AG08395 (cell line): ENCODE results near the gene XPNPEP3.
"Not testable (repeated sequence)": the region's sequence is repeated elsewhere in the genome, so short reads cannot be mapped to it uniquely, and the experiment has no call there.

Source experiments
- DNase-seq: peaks from one replicate; pipeline ENCODE4 v3.0.0; 2012; ENCODE audit warnings: mixed read lengths, low spot score

The XPNPEP3 gene

DNA sequence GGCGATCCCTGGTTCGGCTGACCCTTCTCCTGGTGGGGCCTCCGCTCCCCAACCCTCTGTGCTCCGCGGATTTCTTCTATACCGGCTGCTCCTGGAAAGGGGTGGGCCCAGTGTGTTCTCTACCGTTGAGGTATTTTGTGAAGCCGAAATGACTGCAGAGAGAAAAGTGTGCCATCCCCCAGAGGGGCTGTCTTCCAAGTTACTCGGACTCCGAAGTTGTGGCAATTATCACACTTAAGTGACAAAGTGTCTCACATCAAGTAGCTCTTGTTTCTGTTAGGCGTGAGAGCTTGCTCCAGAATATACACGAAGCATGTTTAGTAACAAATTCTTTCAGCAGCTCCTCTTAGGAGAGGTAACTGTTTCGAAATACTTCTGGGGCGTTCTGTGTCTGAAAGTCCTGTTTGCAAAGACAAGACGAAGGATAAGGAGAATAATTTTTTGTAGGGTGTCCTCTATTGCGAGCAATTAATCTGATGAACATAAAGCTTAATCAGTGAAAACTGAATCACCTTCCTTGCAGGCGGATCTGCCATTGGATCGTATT, 434 bp downstream of the XPNPEP3 start:
- DNase-seq: no peak

DNA sequence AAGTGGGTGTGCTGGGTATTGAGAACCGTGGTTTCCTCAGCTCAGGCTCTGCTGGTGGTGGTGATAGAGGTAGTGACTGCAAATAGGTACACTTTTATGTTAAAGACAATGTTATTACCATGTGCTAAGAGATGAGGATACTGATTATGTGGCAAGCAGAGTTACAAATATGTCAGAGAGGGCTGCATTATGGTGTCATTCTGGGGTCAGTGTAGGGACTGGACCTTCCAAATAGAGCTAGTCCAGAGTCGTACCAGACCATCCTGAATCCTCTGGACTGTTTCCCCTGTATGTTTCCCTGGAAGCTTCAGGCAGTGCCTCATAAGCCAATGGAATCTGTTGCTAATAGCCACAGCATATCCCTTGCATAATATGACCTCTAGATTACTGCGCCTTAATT, 5.1 kb downstream of the XPNPEP3 start, which contains the start of gene DNAJB7:
TSS of gene DNAJB7 (minus strand) at position 101 of the 400 bp plus-strand sequence. CDS start 119 bp downstream, outside the sequence.
- no peak for DNase-seq

DNA sequence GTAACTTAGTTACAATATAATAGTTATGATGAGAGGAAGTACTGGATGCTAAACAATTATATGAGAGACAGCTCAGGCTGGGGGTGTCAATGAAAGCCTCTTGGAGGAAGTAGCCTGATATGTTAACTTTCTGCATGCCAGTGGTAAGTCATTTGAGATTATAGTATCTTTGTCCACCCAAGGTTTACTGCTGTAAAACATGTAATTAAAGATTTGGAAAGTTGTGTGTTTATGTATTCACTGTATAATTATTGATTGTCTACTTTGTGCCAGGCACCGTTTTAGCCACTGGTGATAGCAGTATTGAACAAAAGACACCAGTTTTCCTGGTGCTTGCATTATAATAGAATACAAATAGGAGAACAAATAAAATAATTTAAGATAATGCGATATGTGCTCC, 5.6 kb downstream of the XPNPEP3 start:
- no peak for DNase-seq

DNA sequence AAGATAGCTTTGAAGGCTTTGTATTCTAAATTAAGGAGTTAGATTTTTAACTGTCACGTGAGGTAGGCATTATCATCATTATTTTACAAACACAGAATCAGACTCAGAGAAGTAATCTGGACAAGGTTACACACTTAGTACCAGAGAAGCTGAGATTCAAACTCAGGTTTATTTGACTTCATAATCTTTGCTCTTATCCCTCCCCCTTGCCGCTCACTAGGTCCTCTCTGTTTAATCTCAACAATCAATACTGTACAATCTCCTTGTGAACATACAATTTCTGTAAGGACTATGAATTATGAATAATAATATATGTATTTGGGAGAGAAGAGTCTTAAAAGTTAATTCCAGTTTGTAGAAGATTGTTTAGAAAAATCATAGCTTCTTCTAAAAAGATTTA, 10.2 kb downstream of the XPNPEP3 start:
- DNase-seq: no peak

DNA sequence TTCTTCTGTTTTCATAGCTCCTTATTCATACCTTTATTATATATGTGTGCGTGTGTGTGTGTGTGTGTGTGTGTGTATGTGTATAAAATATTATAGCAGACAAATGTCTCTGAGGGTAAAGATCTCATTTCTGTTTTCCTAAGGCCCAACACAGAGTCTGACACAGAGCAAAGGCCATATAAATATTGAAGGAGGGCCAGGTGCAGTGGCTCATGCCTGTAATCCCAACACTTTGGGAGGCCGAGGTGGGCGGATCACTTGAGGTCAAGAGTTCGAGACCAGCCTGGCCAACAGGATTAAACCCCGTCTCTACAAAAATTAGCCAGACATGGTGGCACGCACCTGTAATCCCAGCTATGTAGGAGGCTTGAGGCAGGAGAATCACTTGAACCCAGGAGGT, 11.4 kb downstream of the XPNPEP3 start:
- not testable (repeated sequence) for DNase-seq

DNA sequence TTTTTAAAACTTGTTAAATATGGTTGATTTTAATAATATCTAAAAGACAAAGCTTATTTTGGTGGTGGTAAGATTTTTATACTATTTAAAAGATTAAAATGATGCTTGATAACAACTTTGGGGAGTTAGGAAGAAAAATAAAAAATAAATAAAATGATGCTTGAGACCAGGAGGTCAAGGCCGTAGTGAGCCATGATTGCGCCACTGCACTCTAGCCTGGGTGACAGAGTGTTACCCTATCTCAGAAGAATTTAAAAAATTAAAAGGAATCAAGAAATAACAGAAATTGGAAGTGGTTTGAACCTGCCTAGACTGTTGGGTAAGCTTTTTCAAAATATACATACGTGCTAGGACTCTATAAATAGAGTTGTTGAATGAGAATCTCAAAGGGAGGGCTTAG, 17.1 kb downstream of the XPNPEP3 start:
- no peak for DNase-seq

DNA sequence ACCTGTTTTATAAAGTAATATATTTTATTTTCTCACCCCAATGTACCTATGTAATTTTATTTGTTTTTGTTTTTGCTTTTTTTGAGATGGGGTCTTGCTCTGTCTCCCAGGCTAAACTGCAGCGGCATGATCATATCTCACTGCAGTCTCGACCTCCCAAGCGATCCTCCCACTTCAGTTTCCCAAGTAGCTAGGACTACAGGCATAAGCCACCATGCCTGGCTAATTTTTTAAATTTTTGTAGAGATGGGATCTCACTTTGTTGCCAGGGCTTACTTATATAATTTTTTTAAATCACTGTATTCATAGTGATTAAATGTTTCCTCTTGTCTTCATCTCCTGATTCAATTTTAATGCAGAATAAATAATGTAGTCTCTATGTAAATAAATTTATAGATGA, 18.2 kb downstream of the XPNPEP3 start:
- DNase-seq: no peak

DNA sequence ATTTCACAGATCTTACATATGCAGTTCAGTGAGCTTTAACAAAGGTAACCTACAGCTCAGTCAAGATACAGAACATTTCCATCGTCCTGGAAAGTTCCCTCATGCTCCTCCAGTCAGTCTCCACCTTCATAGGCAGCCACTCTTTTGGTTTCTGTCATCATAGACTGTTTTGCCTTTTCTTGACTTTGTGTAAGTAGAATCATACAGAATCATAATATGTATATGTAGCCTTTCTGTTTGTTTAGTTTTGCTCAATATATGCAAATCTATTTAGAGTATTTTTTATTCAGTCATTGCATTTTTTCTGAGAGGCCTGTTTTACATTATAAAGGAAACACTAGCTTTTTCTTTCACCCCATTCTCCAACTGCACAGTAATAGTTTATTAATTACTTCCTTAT, 20.0 kb downstream of the XPNPEP3 start:
- no peak for DNase-seq

DNA sequence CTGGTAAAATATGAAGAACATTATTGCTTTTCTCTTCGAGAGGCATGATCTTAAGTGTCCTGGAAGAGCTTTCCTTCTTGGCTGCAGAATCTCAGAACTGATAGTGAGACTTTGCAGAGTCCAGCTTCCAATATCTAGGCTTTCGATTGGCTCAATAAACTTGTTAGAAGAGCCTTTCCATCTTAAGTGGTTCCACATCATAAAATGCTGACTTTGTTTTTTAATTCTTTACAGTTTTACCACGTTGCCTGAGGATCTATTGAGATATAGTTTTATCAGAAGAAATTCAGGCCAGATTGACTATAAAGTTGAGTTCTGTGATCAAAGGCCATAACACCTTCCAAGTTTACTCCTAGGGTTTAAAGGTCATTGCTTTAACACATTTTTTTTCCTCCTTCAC, 20.5 kb downstream of the XPNPEP3 start:
- DNase-seq: no peak

DNA sequence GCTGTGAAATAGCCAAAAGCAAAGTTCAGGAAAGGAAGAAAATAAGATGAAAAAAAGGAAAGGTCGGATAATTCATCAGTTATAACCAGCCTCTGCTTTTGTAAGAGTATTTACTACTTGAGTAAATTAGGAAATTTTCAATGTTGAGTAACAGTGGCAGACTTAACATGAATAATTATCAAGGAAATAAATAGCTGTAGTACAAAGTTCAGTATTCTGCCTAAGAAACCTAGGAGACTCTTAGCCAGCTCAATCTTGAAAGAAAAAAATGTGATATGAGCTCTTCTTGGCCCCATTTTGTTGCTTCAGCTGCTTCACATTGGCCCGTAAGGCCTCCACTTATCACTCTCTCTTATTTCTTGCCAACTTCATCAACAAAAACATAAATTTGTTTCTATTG, 22.0 kb downstream of the XPNPEP3 start:
- no peak for DNase-seq

DNA sequence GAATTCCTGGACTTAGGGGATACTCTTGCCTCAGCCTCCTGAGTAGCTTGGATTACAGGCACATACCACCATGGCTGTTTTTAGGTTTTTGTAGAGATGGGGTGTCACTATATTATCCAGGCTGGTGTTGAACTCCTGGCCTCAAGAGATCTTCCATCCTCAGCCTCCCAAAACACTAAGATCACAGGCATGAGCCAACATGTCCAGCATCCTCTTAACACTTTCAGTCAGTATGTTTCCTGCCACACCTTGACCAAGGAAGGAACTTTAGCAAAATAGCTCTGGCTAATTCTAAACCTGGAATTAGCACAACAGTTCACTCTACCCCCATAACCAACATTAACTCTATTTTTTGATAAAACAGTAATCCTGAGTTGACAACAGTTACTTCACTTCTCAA, 32.2 kb downstream of the XPNPEP3 start:
- no peak for DNase-seq

DNA sequence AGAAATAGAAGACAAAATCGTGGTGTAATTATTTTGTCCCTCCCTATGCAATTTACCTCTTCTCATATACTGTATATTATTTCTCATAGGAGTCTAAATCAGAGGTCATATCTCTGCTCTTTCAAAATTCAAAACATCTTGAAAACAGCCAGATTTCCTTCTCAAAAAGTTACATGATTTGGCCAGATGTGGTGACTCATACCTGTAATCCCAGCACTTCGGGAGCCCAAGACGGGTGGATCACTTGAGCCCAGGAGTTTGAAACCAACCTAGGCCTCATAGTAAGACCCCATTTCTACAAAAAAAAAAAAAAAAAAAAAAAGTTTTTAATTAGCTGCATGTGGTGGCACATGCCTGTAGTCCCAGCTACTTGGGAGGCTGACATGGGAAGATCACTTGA, 33.9 kb downstream of the XPNPEP3 start:
- DNase-seq: peak; percentile 4

DNA sequence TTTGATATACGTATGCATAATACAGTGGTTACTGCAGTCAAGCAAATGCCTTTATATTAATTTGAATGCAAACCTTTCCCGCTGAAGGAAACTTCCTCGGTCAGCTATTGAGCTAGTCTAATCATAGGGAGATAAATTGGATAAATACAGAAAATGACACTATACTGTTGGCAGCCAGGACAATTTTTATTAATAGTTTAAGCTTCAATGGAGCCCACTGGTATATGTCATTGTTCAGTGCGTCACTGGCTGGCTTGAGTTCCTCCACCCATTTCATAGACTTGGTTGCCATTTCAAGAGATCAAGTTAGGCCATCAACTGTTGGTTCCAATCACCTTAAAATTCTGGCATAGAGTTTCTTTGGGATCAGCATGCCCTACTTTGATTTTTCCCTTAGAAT, 37.5 kb downstream of the XPNPEP3 start:
- no peak for DNase-seq

DNA sequence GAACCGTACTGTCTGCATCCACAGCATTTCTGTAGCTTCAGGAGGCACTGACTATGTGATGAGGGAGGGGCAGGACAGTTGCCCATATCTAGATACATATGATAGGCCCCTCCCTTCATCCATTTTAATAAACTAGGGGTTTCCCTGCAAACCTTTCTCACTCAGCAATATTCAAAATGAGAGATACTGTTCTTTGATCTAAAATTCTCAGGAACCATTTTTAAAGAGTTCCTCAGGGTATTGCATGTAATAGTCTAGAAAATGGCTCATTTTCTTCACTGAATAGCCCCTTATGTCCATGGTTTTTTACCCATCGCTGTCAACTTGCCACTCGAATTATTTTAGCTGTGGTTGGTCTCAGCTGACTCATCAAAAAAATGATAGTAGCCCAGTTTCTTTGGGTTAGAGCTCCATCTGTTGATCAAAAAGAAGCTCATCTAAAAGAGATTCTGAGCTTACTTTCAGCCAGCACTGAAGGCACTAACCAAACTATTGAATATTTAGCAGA, 42.0 kb downstream of the XPNPEP3 start:
- peak; percentile 76 for DNase-seq

DNA sequence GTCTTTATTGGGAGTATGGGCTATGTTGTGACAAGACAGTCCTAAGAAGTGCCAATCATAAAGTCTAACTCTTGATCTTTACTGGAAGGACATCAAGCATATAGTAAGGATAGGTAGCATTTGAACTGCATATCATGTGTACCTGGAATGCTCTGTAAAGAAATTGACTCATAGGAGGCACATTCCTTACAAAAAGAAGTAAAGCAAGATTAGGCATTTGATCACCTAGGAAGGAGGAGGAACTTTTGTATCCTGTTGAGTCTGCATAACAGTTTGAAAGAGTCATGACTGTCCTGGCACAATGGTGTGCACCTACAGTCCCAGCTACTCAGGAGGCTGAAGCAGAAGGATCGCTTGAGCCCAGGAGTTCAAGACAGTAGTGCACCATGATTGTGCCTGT, 47.2 kb downstream of the XPNPEP3 start:
- no peak for DNase-seq

DNA sequence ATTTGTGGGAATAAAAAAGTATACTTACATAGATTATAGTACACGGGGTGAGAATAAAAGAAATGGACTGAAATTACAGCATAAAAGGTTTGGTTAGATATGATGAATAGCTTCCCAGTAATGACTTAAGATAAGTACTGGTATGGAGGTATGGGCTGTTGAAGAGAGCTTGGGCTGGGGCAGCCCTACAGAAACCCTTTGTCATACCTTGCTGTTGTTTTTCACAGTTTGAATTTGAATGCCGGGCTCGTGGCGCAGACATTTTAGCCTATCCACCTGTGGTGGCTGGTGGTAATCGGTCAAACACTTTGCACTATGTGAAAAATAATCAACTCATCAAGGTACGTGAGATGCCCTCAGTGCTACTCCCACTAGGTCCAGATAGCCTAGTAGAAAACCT, 51.9 kb downstream of the XPNPEP3 start:
- no peak for DNase-seq

DNA sequence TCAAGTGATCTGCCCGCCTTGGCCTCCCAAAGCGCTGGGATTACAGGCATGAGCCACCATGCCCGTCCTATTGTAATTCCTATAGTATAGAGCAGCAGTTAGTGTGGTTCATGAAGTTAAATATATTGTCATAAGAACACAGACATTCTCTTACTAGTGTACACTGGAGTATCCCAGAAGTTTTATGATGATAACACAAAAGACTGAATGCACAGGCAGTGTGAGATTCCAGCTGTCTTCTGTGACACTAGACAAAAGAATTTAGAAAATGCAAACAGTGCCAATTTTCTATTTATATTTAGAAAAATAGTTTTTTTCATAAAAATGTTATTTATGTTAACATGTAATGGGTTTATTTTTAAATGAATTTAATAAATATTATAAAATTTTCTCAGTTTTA, 54.8 kb downstream of the XPNPEP3 start:
- DNase-seq: peak; percentile 56

DNA sequence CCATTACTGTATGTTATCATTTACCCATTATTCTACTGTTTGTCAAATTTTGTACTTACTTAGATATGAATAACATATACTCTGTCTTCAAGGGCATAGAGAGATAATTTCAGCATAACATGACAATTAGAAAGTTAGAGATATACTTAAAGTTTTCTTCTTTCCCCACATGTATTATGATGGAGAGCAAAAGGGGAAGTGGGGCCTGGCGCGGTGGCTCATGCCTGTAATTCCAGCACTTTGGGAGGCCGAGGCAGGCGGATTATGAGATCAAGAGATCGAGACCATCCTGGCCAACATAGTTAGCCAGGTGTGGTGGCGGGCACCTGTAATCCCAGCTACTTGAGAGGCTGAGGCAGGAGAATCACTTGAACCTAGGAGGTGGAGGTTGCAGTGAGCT, 56.0 kb downstream of the XPNPEP3 start:
- DNase-seq: not testable (repeated sequence)

DNA sequence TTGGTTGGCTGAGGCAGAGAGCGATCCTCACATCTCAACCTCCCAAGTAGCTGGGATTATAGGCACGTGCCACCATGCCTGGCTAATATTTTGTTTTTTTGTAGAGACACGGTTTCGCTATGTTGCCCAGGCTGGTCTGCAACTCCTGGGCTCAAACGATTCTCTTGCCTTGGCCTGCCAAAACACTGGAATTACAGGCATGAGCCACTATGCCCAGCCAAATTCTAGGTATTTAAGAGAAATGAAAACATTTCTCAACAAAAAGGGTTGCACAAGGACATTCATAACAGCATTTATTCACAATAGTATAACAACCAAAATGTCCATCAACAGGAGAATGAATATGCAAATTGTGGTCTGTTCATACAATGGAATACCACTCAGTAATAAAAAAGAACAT, 62.5 kb downstream of the XPNPEP3 start:
- DNase-seq: no peak

DNA sequence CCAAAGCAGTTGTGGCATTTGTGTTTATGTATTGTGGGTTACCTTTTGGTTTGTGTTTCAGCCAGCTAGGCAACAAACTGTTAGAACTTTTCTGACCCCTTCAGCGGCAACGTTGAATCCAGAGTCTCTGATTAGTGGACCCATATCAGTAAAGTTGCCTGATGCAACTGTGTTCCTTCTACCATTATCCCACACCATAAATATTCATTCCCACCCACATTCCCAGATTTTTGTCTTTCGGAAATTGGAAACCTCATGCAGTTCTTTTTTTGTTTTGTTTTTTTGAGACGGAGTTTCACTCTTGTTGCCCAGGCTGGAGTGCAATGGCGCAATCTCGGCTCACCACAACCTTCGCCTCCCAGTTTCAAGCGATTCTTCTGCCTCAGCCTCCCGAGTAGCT, 63.6 kb downstream of the XPNPEP3 start:
- DNase-seq: no peak

DNA sequence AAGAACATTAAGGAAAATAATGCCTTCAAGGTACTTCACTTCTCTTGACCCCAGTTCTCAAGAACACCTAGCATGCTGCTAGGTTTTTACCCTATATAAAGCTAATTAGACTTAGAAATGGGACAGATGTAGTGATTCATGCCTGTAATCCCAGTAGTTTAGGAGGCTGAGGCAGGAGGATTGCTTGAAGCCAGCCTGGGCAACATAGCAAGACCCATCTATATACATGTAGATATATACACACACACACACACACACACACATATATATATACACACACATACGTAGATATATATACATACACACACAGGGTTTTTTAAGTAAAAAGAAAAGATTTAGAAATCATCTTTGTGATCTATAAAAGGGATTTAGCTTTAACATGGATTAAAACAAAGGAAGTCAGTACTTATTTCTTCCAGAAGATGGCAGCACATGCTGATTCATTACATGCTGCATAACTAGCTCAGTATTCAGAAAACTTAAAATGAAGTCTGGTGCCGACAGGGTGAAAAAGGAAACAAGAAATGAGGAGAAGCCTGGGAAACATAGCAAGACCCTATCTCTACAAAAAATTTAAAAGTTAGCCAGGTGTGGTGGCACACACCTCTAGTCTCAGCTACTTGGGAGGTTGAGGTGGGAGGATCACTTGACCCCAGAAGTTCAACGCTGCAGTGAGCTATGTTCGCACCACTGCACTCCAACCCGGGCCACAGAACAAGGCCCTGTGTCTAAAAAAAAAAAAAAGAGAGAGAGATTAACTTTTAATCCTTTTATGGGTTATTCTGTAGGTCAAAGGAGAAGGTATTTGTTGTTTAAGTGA, 65.7 kb downstream of the XPNPEP3 start:
- peak; percentile 67 for DNase-seq

DNA sequence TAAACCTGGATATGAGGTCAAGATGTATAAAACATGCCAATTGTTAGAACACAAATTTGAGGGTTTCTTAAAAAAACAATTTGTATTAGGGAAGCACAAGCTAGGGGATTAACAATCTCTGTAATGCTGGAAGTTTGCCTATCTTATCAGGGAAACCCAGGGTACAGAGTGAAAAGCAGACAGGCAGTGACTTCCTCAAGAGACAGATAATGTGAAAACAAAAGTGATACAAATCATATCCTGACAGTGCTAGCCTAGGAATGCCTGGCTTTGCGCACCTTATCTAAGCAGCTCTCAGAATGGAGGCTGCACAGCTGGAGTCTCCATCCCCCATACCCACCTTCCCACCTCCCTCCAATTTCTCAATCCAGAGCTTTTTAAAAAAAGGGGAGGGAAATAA, 71.7 kb downstream of the XPNPEP3 start:
- DNase-seq: no peak

DNA sequence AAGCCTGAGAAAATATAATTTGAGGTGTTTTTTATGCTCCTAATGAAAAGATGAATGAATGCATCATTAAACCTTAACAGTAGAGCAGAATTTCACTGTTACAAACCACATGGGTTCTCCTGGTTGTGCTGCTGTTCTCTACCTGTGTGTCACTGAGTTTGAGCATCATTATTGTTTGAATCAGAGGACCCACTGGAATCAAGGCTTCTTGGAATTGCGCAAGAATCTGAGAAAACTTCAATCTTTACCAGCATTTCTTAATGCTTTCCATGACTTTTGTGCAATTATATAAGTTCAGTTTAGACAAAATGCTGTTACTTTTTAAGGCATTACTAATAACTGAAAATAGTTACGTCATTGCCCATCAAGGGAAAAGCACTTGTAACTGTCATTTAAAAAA, 75.4 kb downstream of the XPNPEP3 start:
- no peak for DNase-seq

DNA sequence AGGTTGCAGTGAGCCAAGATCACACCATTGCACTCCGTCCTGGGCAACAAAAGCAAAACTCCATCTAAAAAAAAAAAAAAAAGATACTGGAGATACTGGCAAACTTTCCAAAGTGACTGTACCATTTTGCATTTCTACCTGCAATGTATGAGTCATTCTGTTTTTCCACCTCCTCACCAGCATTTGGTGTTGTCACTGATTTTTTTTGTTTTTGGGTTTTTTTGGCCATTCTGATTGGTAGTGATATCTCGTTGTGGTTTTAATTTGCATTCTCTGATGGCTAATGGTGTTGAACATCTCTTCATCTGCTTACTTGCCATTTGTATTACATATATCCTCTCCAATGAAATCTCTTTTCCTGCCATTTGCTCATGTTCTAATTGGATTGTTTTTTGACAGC, 82.3 kb downstream of the XPNPEP3 start:
- DNase-seq: no peak
